MCF 10A (cell line): ENCODE data around the gene PSRC1. TPM values are rescaled to one million over a fixed set of nuclear protein-coding genes. Genes with fewer than 3 reads are reported as not detected.

Source experiments
- BruUV-seq: library from RNA; stranded (reverse); fragments of 400-500 nt; replicated peaks from 2 replicates; lab custom pipeline; 2021; lab: Mats Ljungman, UMichigan
- CTCF ChIA-PET: fragments of 300-600 bp; sonication (Branson Sonifier 250); formaldehyde crosslinking; extraction: SDS; loops from one replicate; lab custom pipeline; 2021; ENCODE audit warnings: antibody characterized with exemption, inconsistent platforms; lab: Yijun Ruan, JAX
- POLR2A ChIA-PET: fragments of 300-600, 350-650 bp; sonication (Branson Sonifier 250); formaldehyde crosslinking; extraction: SDS; loops from one replicate; lab custom pipeline; 2020; ENCODE audit warnings: antibody characterized with exemption, inconsistent platforms; lab: Yijun Ruan, JAX
- DNase-seq: peaks from one replicate; pipeline ENCODE4 v3.0.0-alpha.2; 2018; ENCODE audit not compliant: unreplicated experiment
- H3K27ac Mint-ChIP-seq: one replicate; pipeline ENCODE4 v1.8.0; 2022; ENCODE audit warnings: mild to moderate bottlenecking, low read depth, mixed read lengths; ENCODE audit not compliant: unreplicated experiment
- H3K27me3 Mint-ChIP-seq: one replicate; pipeline ENCODE4 v1.8.0; 2022; ENCODE audit warnings: mixed read lengths; ENCODE audit not compliant: insufficient read depth, unreplicated experiment
- H3K36me3 Mint-ChIP-seq: one replicate; pipeline ENCODE4 v1.8.0; 2022; ENCODE audit warnings: mild to moderate bottlenecking, moderate library complexity, mixed read lengths; ENCODE audit not compliant: insufficient read depth, unreplicated experiment
- H3K4me1 Mint-ChIP-seq: one replicate; pipeline ENCODE4 v1.8.0; 2022; ENCODE audit warnings: mixed read lengths; ENCODE audit not compliant: insufficient read depth, unreplicated experiment
- H3K4me3 Mint-ChIP-seq: one replicate; pipeline ENCODE4 v1.8.0; 2022; ENCODE audit warnings: mild to moderate bottlenecking, moderate library complexity, mixed read lengths; ENCODE audit not compliant: unreplicated experiment
- H3K9me3 Mint-ChIP-seq: one replicate; pipeline ENCODE4 v1.8.0; 2022; ENCODE audit warnings: mixed read lengths; ENCODE audit not compliant: unreplicated experiment
- intact Hi-C: fragments of 100-400 bp; cut with micrococcal nuclease; formaldehyde crosslinking; loops from 2 replicates; pipeline ENCODE4 v1.14.1; 2022
- total RNA-seq: library from RNA; stranded (reverse); gene quantifications from 2 replicates; pipeline ENCODE4 v1.2.3, GENCODE V29; 2022
- TF ChIP-seq, protein P1 (sequence below): fragments of 200-600 bp; IDR thresholded peaks from one replicate; pipeline ENCODE4 v1.8.0; 2022; ENCODE audit warnings: antibody characterized with exemption, mild to moderate bottlenecking; ENCODE audit not compliant: unreplicated experiment

The PSRC1 gene
- total RNA-seq, 1 experiment from 2014 or later, result 19.4 TPM

GRCh38 chr1:109271458-109271857 is 11.5 kb downstream of the PSRC1 start:
- CTCF ChIA-PET, result no interaction called here
- POLR2A ChIA-PET, result interaction anchor here (0.6 kb wide), 1 partner anchor 11 kb away, joined by 3 read pairs; the partner anchor contains the start of gene PSRC1
- BruUV-seq, result no TSS peak

DNA sequence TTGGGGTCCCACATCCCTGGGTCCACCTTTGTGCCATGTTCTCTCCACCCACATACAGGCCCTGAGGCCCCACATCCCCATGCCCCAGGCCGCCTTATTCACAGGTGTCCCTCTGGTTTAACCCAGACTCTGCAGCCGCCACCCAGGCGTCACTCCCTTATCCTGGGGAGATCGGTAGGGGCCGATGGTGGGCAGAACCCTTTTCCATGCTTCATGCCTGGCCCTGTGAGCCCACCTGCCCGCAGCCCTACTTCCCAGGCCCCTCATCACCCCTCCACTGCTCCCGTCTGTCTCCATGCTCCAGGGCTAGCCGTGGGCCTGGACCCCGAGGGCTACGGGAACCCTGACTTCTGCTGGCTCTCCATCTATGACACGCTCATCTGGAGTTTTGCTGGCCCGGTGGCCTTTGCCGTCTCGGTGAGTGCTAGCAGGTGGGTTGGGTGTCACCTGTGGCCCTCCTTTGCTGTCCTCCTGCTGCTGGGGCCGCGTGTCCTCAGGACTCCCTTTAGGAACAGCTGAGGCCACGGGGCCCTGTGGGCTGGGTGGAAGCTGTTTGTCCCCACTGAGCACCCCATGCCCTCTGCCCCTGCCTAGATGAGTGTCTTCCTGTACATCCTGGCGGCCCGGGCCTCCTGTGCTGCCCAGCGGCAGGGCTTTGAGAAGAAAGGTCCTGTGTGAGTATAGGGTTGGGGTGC is 12.2 kb downstream of the PSRC1 start:
- no TSS peak for BruUV-seq
- H3K27ac Mint-ChIP-seq, result no peak overlapping the region

More at GRCh38 chr1:109271458-109271857, 11.5 kb downstream of the PSRC1 start:
- no peak overlapping the region for H3K4me3 Mint-ChIP-seq
- H3K27me3 Mint-ChIP-seq, result no peaks in the 10 kb centered on the region
- H3K27ac Mint-ChIP-seq, result no peak overlapping the region
- intact Hi-C loops, result no loop called here
- H3K9me3 Mint-ChIP-seq, result no peaks in the 10 kb centered on the region
- H3K36me3 Mint-ChIP-seq, result peaks cover 17% of the 10 kb centered on the region
- TF ChIP-seq, protein P1, sequence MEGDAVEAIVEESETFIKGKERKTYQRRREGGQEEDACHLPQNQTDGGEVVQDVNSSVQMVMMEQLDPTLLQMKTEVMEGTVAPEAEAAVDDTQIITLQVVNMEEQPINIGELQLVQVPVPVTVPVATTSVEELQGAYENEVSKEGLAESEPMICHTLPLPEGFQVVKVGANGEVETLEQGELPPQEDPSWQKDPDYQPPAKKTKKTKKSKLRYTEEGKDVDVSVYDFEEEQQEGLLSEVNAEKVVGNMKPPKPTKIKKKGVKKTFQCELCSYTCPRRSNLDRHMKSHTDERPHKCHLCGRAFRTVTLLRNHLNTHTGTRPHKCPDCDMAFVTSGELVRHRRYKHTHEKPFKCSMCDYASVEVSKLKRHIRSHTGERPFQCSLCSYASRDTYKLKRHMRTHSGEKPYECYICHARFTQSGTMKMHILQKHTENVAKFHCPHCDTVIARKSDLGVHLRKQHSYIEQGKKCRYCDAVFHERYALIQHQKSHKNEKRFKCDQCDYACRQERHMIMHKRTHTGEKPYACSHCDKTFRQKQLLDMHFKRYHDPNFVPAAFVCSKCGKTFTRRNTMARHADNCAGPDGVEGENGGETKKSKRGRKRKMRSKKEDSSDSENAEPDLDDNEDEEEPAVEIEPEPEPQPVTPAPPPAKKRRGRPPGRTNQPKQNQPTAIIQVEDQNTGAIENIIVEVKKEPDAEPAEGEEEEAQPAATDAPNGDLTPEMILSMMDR, result no peak
- H3K4me1 Mint-ChIP-seq, result peaks cover 41% of the 10 kb centered on the region
- no peak for DNase-seq

DNA sequence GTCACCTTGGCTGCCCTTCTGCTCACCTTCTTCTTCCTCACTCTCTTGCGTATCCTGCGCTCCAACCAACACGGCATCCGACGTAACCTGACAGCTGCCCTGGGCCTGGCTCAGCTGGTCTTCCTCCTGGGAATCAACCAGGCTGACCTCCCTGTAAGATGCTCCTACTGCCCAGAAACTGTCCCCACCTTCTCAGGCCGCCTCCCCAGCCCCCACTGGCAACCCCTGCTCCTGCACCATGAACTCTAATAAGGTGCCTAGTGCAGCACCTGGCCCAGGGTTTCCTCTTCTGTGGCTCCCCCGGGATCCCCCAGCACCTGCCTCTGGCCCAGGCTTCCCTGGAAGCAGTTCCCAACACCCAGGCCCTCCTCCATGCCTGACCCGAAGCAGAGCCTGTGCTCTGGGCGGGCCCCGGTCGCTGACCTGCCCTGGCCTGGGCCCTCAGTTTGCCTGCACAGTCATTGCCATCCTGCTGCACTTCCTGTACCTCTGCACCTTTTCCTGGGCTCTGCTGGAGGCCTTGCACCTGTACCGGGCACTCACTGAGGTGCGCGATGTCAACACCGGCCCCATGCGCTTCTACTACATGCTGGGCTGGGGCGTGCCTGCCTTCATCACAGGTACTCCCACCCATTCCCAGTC is 12.8 kb downstream of the PSRC1 start:
- no peaks in the 10 kb centered on the region for H3K9me3 Mint-ChIP-seq

More for the DNA sequence above, 12.2 kb downstream of the PSRC1 start:
- Mint-ChIP-seq H3K4me3 (no peak overlapping the region), H3K9me3 (no peaks in the 10 kb centered on the region), H3K27me3 (no peaks in the 10 kb centered on the region), H3K4me1 (peaks cover 39% of the 10 kb centered on the region), H3K36me3 (peaks cover 18% of the 10 kb centered on the region)
- CTCF ChIA-PET, result no interaction called here
- intact Hi-C loops, result no loop called here
- TF ChIP-seq, protein P1, result no peak
- no peak for DNase-seq
- POLR2A ChIA-PET, result no interaction called here

More for the DNA sequence above, 12.8 kb downstream of the PSRC1 start:
- H3K4me3 Mint-ChIP-seq, result no peak overlapping the region
- no peak for DNase-seq
- TF ChIP-seq, protein P1, result no peak
- BruUV-seq, result no TSS peak
- POLR2A ChIA-PET, result no interaction called here
- H3K36me3 Mint-ChIP-seq, result peaks cover 18% of the 10 kb centered on the region
- peaks cover 32% of the 10 kb centered on the region for H3K4me1 Mint-ChIP-seq
- CTCF ChIA-PET, result no interaction called here
- no peak overlapping the region for H3K27ac Mint-ChIP-seq
- no peaks in the 10 kb centered on the region for H3K27me3 Mint-ChIP-seq
- intact Hi-C loops, result no loop called here
